Measurements from ENCODE around the gene SDHC.
A peak's percentile ranks its signal among the peaks of the same experiment; 100 is the strongest.
"Not testable (repeated sequence)": the region's sequence is repeated elsewhere in the genome, so short reads cannot be mapped to it uniquely, and the experiment has no call there.

SDHC gene

GRCh38 chr1:161311595-161312181, 2.5 kb upstream of the SDHC start:
- DNase-seq (ENCODE audit: low read depth in 2 of 2) = no peak

DNA sequence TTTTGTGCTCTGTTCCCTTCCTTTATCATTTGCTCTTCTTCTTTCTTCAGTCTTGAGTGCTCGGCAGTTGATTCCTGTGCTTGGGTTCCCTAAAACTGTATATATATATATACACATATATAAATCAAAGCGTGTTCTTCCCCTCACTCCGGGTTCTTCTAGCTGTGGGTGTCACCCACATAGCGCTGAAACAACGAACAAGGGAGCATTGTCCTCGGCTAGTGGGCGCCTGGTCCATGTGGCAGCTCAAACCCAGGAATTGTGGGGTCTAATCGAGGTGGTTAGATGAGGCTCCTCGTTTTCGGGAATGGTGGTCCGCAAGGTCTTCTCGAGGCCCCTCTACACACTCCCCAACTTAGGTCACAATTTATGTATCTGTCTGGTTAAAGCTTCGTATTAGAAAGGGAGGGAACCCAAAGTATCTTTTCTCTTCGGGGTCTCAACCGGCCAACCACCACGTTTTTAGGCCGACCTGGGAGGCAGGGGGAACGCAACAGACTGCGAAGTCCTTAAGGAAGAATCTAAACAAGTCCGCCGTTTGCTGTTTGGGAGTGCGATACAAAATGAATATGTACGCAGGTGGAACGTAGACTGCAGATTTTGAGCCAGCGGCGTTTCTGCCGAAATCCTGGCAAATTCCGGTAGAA, 504 bp upstream of the SDHC start:
- DNase-seq (ENCODE audit: low read depth in 2 of 2) = no peak

- not testable (repeated sequence) for DNase-seq (ENCODE audit: low read depth in 2 of 2)
Observed at GRCh38 chr1:161315841-161316674, 1.9 kb downstream of the SDHC start.

DNA sequence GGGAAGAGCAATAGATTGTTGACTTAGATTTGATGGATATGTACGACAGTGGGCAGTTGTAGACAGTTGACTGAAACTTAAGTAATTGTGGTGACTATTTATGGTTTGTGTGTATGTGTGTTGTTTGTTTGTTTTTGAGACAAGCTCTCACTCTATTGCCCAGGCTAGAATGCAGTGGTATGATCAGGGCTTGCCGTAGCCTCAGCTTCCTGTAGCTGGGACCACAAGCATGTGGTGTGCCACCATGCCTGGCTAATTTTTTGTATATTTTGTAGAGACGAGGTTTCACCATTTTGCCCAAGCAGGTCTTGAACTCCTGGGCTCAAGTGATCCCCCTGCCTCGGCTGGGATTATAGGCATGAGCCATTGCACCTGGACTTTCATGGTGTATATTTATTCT, 9.8 kb downstream of the SDHC start:
- DNase-seq (ENCODE audit: low read depth in 2 of 2) = no peak

DNA sequence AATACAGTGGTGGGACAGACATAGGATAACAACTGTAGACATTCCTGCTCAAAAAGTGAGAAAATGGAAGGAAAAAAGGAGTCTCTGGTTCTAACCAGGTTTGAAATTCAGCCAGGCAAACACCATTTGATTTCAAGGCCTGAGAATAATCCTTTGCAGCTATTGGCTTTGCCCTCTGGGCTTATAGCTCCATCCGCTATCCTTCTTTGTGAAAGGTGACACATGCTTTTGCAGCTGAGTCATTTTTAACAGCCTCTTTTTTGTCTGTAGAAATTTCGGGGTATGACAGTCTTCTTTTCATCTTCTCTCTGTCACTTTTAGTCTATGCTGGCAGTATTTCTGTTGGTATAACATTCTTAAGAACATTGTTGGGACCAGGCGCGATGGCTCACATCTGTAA, 16.2 kb downstream of the SDHC start:
- no peak for DNase-seq (ENCODE audit: low read depth in 2 of 2)

DNA sequence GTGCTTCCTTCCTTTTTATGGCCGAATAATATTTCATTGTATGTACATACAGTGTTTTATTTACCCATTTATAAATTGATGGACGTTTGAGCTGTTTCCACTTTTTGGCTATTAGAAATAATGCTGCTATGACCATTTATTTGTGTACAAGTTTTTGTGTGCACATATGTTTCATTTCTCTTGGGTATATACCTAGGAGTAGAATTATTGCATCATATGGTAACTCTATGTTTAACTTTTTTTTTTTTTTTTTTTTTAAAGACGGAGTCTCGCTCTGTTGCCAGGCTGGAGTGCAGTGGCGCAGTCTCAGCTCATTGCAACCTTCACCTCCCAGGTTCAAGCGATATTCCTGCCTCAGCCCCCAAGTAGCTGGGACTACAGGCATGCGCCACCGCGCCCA, 19.0 kb downstream of the SDHC start:
- DNase-seq (ENCODE audit: low read depth in 2 of 2) = no peak

DNA sequence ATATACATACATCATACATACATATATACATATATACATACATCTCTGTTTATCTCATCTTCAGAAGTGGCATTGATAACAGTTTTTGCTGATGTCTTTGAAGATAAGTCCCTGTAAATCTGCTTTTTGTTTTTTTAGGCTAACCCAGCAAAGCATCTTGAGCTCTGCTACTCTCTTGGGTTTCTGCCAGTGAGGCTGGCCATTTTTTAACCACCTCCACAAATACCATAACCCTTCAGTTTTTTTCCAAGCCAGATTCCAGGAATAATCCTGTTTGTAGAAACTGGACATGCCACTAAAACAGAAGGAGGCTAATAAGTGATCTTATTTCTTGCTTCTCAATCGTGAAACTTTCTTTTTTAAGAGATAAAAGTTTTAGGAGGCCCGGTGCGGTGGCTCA, 21.6 kb downstream of the SDHC start:
- no peak for DNase-seq (ENCODE audit: low read depth in 2 of 2)

GRCh38 chr1:161342177-161342576, 28.0 kb downstream of the SDHC start:
- DNase-seq (ENCODE audit: low read depth in 2 of 2) = no peak

- no peak for DNase-seq (ENCODE audit: low read depth in 2 of 2)
Observed at GRCh38 chr1:161342821-161343220, 28.6 kb downstream of the SDHC start.

DNA sequence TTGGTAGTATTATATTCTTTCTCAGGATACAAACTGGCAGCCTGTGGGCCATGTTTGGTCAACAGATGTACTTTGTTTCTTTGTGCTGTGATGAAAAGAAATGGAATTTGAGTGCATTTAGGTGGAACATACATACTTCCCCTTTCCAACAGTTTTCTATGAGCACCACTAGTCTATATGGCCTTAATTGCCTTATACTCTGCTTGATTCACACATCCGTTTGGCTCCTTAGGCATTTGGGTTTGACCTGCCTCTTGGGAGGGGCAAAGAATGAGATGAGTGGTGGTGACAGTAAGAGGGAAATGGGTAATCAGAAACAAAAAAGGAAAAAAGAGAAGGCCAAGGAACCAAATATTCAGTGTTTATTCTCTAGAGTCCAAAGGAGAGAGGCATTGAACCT, 36.5 kb downstream of the SDHC start:
- DNase-seq (ENCODE audit: low read depth in 2 of 2) = no peak

- no peak for DNase-seq (ENCODE audit: low read depth in 2 of 2)
Observed at GRCh38 chr1:161351482-161351881, 37.3 kb downstream of the SDHC start.

DNA sequence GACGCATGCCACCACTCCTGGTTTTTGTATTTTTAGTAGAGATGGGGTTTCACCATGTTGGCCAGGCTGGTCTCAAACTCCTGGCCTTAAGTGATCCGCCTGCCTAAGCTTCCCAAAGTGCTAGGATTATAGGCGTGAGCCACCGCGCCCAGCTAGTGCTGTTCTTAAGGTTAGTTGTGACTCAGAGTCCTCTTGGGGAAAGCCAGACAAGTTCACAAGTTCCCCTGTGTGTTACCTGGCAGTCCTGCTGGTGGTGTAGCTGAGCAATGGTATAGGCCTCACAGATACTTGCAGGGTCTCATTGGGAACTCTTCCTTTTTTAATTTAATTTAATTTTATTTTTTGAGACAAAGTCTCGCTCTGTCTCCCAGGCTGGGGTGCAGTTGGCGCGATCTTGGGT, 42.9 kb downstream of the SDHC start:
- DNase-seq (ENCODE audit: low read depth in 2 of 2) = no peak

- DNase-seq (ENCODE audit: low read depth in 2 of 2) = no peak
Observed at GRCh38 chr1:161359291-161359690, 45.1 kb downstream of the SDHC start.

- no peak for DNase-seq (ENCODE audit: low read depth in 2 of 2)
Observed at GRCh38 chr1:161364332-161364731, 50.2 kb downstream of the SDHC start.

DNA sequence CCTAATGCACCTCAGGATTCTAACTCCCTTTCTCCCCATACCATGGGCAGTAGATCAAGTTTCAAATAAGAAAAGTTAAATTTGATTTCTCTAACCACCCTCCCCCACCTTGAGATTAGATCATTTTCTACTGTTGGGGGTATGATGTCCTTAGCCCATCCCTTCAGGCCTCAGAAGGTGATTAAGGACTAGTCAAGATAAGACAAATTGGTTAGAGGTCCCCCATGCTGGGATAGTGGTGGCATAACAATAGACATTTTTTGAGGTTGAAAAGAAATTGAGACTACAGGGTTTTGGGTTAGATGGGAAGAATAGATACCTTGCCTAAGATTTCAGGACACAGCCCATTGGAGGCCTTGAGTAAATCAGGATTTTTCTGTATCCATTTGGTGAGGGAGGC, 51.0 kb downstream of the SDHC start:
- no peak for DNase-seq (ENCODE audit: low read depth in 2 of 2)

- DNase-seq (ENCODE audit: low read depth in 2 of 2) = peak in 1 of 2 donors; percentile 13
Observed at GRCh38 chr1:161367684-161368400, 53.7 kb downstream of the SDHC start, which contains the start of gene CFAP126. Gene CFAP126, minus strand, starts transcription at chr1:161367876. Its CDS starts 8 bp downstream, at chr1:161367868.

- no peak for DNase-seq (ENCODE audit: low read depth in 2 of 2)
Observed at GRCh38 chr1:161373442-161373841, 59.3 kb downstream of the SDHC start.

DNA sequence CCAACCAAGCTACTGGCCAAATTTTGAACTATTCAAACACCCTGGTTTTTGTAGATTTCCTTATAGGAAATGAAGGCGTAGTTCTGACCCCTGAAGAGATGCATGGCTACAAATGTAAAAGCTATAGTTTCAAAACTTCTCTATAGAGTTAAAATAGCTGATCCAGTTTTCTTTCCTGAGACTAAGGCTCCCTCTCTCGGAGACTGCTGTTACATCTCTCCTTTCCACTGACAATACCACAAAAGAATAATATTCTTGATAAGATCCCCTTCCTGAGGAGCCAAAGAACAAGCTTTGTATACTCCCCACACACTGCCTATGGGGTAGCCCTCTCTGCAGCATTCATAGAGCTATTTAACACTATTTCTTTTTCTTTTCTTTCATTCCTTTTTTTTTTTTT, 60.2 kb downstream of the SDHC start:
- DNase-seq (ENCODE audit: low read depth in 2 of 2) = no peak

GRCh38 chr1:161378014-161378413, 63.8 kb downstream of the SDHC start:
- no peak for DNase-seq (ENCODE audit: low read depth in 2 of 2)

DNA sequence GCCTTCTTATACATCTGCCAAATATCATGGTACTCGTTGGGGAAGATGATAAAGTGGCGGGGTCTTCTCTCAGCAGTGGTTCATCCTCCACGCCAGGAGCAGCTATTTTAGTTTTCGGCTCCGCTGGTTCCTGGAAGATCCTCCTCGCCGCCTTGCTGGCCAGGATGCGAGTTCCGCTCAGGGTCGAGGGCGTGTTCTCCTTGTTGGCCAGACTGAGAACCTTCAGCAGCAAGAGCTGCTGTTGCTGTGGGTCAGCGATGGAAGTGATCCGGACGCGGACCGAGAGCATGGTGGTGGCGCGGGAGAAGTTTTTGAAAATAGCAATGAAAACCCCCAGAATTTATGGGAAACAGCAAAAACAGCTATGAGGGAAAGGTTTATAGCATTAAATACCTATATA, 64.9 kb downstream of the SDHC start:
- no peak for DNase-seq (ENCODE audit: low read depth in 2 of 2)

GRCh38 chr1:161381707-161382106, 67.5 kb downstream of the SDHC start:
- DNase-seq (ENCODE audit: low read depth in 2 of 2) = no peak
